ENCODE data around the gene KCNG4.
A peak's percentile ranks its signal among the peaks of the same experiment; 100 is the strongest.

DNA sequence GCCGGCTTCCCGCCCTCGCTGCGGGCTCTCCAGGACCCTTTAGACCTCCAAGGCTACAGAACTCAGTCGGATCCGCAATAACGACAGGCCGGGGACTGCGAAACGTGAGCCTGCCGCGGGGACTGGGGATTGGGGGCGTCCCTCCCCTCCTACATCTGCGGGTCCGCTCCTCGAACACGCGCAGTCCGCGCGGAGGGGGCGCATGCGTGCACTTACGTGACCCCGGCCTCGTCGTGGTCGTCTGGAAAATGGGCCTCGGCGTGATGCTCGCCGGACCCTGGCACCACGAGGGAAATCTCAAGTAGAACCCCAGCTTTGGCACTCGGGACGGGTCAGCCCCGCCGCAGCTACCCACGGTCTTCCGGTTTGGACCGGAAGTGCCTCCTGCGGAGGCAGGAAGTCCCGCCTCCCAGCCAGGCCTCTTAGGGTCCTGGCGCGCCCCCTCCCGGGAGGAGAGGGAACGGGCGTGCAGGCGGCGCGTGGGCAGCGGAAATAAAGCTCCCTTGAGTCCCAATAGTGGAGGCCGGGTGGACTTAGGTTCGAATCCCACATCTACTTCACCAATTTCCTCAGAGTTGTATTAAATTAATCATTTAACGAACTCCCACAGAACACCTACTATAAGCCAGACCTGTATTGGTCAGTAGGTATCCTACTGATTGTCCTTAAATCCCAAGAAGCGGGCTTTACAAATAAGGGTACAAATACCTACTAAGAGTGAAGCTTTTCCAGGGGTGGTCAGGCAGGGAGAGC is 53.0 kb downstream of the KCNG4 start, which contains the start of gene TAF1C:
- TF ChIP-seq, protein P1, sequence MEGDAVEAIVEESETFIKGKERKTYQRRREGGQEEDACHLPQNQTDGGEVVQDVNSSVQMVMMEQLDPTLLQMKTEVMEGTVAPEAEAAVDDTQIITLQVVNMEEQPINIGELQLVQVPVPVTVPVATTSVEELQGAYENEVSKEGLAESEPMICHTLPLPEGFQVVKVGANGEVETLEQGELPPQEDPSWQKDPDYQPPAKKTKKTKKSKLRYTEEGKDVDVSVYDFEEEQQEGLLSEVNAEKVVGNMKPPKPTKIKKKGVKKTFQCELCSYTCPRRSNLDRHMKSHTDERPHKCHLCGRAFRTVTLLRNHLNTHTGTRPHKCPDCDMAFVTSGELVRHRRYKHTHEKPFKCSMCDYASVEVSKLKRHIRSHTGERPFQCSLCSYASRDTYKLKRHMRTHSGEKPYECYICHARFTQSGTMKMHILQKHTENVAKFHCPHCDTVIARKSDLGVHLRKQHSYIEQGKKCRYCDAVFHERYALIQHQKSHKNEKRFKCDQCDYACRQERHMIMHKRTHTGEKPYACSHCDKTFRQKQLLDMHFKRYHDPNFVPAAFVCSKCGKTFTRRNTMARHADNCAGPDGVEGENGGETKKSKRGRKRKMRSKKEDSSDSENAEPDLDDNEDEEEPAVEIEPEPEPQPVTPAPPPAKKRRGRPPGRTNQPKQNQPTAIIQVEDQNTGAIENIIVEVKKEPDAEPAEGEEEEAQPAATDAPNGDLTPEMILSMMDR (IDR thresholded peaks at IDR 0.05), result peak in 11 of 12 donors; percentile 92 to 99 (median 98)
- TF ChIP-seq POLR2A (IDR thresholded peaks at IDR 0.05), result peak in 1 of 2 donors; percentile 46
